Stimulated activated CD8-positive, alpha-beta memory T cell treated with anti-CD3 and anti-CD28 coated beads, Interleukin-12 subunit alpha, Interleukin-12 subunit beta, amount 100 ng/mL, for 4 hours (primary cell): ENCODE data around the gene PEA15.

ENCODE experiments used
- DNase-seq: peaks from one replicate; pipeline ENCODE4 v3.0.0-alpha.2; 2020; ENCODE audit warnings: low read depth

Gene PEA15

GRCh38 chr1:160208557-160209320 is 3.6 kb downstream of the PEA15 start:
- DNase-seq: no peak

- no peak for DNase-seq
These were observed 4.3 kb downstream of the PEA15 start for GRCh38 chr1:160209321-160210046.

- DNase-seq: no peak
These were observed 5.4 kb downstream of the PEA15 start for GRCh38 chr1:160210561-160210960.

- DNase-seq: no peak
These were observed 6.0 kb downstream of the PEA15 start for GRCh38 chr1:160211046-160211790.

GRCh38 chr1:160214481-160215140 is 9.4 kb downstream of the PEA15 start:
- no peak for DNase-seq

- DNase-seq: no peak
These were observed 11.1 kb downstream of the PEA15 start for GRCh38 chr1:160216301-160216700.

GRCh38 chr1:160217481-160218051 is 12.4 kb downstream of the PEA15 start:
- DNase-seq: no peak

GRCh38 chr1:160219062-160219929 is 14.1 kb downstream of the PEA15 start:
- no peak for DNase-seq

- no peak for DNase-seq
These were observed 15.1 kb downstream of the PEA15 start for GRCh38 chr1:160220301-160220700.

- no peak for DNase-seq
These were observed 15.9 kb downstream of the PEA15 start for GRCh38 chr1:160221089-160221488.

- no peak for DNase-seq
These were observed 17.4 kb downstream of the PEA15 start for GRCh38 chr1:160222546-160222945.

- no peak for DNase-seq
These were observed 19.4 kb downstream of the PEA15 start for GRCh38 chr1:160224606-160225005.

GRCh38 chr1:160225345-160225744 is 20.2 kb downstream of the PEA15 start:
- no peak for DNase-seq

- no peak for DNase-seq
These were observed 21.4 kb downstream of the PEA15 start for GRCh38 chr1:160226623-160227022.

- no peak for DNase-seq
These were observed 21.9 kb downstream of the PEA15 start for GRCh38 chr1:160227034-160227433.

GRCh38 chr1:160227561-160227960 is 22.4 kb downstream of the PEA15 start:
- no peak for DNase-seq

- DNase-seq: no peak
These were observed 23.2 kb downstream of the PEA15 start for GRCh38 chr1:160228431-160228830.

GRCh38 chr1:160232911-160233310 is 27.7 kb downstream of the PEA15 start:
- no peak for DNase-seq

- no peak for DNase-seq
These were observed 31.6 kb downstream of the PEA15 start for GRCh38 chr1:160236806-160237205.

GRCh38 chr1:160237558-160237957 is 32.4 kb downstream of the PEA15 start:
- DNase-seq: no peak

- DNase-seq: no peak
These were observed 33.2 kb downstream of the PEA15 start for GRCh38 chr1:160238408-160238807.
